ENCODE measurements around the gene ARHGAP10. TPM values are rescaled to one million over a fixed set of nuclear protein-coding genes. Genes with fewer than 3 reads are reported as not detected.

The ARHGAP10 gene
- total RNA-seq, 1 experiment from 2014 or later: 36.6 TPM

GRCh38 chr4:147737623-147738022 is 5.7 kb downstream of the ARHGAP10 start:
- Mint-ChIP-seq H3K27me3 (ENCODE audit: insufficient read depth, unreplicated experiment) (no peaks in the 10 kb centered on the region), H3K9me3 (ENCODE audit: unreplicated experiment) (no peaks in the 10 kb centered on the region), H3K4me3 (ENCODE audit: unreplicated experiment) (no peak overlapping the region), H3K27ac (ENCODE audit: unreplicated experiment) (no peak overlapping the region), H3K4me1 (ENCODE audit: low read depth, unreplicated experiment) (peaks cover 40% of the 10 kb centered on the region), H3K36me3 (ENCODE audit: insufficient read depth, unreplicated experiment) (no peaks in the 10 kb centered on the region)
- CTCF ChIA-PET: interaction anchor here (0.7 kb wide), 1 partner anchor 34 kb away, joined by 3 read pairs; no protein-coding TSS in a partner anchor
- TF ChIP-seq, protein P1, sequence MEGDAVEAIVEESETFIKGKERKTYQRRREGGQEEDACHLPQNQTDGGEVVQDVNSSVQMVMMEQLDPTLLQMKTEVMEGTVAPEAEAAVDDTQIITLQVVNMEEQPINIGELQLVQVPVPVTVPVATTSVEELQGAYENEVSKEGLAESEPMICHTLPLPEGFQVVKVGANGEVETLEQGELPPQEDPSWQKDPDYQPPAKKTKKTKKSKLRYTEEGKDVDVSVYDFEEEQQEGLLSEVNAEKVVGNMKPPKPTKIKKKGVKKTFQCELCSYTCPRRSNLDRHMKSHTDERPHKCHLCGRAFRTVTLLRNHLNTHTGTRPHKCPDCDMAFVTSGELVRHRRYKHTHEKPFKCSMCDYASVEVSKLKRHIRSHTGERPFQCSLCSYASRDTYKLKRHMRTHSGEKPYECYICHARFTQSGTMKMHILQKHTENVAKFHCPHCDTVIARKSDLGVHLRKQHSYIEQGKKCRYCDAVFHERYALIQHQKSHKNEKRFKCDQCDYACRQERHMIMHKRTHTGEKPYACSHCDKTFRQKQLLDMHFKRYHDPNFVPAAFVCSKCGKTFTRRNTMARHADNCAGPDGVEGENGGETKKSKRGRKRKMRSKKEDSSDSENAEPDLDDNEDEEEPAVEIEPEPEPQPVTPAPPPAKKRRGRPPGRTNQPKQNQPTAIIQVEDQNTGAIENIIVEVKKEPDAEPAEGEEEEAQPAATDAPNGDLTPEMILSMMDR (IDR thresholded peaks at IDR 0.05; ENCODE audit: insufficient read depth in 1 of 2, low read depth in 1 of 2, low read length in 1 of 2, severe bottlenecking in 1 of 2, unreplicated experiment in 1 of 2): no peak
- Histone ChIP-seq H3K4me3 (ENCODE audit: low read depth, low read length) (no peak overlapping the region), H3K27me3 (replicated peaks; ENCODE audit: control insufficient read depth, insufficient read depth, low read length) (no peaks in the 10 kb centered on the region), H3K9me3 (no peaks in the 10 kb centered on the region), H3K36me3 (ENCODE audit: control insufficient read depth, insufficient read depth, low read length) (no peaks in the 10 kb centered on the region), H3K4me1 (peaks cover 69% of the 10 kb centered on the region)
- intact Hi-C loops (cut with micrococcal nuclease; ENCODE audit: unreplicated experiment): no loop called here
- no peak for DNase-seq
- no TSS peak for BruUV-seq (replicated peaks)
- POLR2A ChIA-PET: no interaction called here

- TF ChIP-seq, protein P1 (IDR thresholded peaks at IDR 0.05; ENCODE audit: insufficient read depth in 1 of 2, low read depth in 1 of 2, low read length in 1 of 2, severe bottlenecking in 1 of 2, unreplicated experiment in 1 of 2): no peak
- Histone ChIP-seq H3K36me3 (ENCODE audit: control insufficient read depth, insufficient read depth, low read length) (no peaks in the 10 kb centered on the region), H3K9me3 (no peaks in the 10 kb centered on the region), H3K4me3 (ENCODE audit: low read depth, low read length) (no peak overlapping the region), H3K4me1 (peaks cover 65% of the 10 kb centered on the region), H3K27me3 (replicated peaks; ENCODE audit: control insufficient read depth, insufficient read depth, low read length) (no peaks in the 10 kb centered on the region)
- no peak overlapping the region for H3K4me3 Mint-ChIP-seq (ENCODE audit: unreplicated experiment)
- POLR2A ChIA-PET: interaction anchor here (0.6 kb wide), 1 partner anchor 54 kb away, joined by 3 read pairs; no protein-coding TSS in a partner anchor
- no peaks in the 10 kb centered on the region for H3K36me3 Mint-ChIP-seq (ENCODE audit: insufficient read depth, unreplicated experiment)
- peak in 1 of 2 experiments; percentile 41 for DNase-seq
- no peaks in the 10 kb centered on the region for H3K9me3 Mint-ChIP-seq (ENCODE audit: unreplicated experiment)
- H3K27ac Mint-ChIP-seq (ENCODE audit: unreplicated experiment): no peak overlapping the region
- H3K4me1 Mint-ChIP-seq (ENCODE audit: low read depth, unreplicated experiment): peaks cover 36% of the 10 kb centered on the region
- no TSS peak for BruUV-seq (replicated peaks)
- CTCF ChIA-PET: interaction anchor here (1.1 to 1.6 kb wide), 2 partner anchors 33 to 128 kb away, joined by 4 to 6 read pairs; no protein-coding TSS in a partner anchor
- intact Hi-C loops (cut with micrococcal nuclease; ENCODE audit: unreplicated experiment): no loop called here
- H3K27me3 Mint-ChIP-seq (ENCODE audit: insufficient read depth, unreplicated experiment): no peaks in the 10 kb centered on the region
Observed at GRCh38 chr4:147739239-147739823, 7.4 kb downstream of the ARHGAP10 start.

DNA sequence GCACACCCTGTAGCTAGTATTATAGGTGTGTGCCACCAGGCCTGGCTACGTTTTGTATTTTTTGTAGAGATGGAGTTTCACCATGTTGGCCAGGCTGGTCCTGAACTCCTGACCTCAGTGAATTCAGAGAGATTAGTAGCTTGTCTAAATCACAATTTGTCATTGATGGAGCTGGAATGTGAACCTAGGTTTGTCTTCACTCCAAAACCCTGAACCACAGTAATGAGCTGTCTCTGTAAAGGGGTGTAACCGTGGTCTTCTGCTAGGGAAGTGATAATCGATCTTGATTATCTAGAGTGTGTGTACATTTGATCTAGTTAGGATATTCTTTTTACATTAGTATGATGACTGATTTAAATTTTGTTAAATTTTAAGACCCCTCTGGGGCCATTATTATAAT is 8.3 kb downstream of the ARHGAP10 start:
- ChIA-PET CTCF (interaction anchor here (1.6 kb wide), 1 partner anchor 127 kb away, joined by 6 read pairs; no protein-coding TSS in a partner anchor), POLR2A (interaction anchor here (0.5 kb wide), 1 partner anchor 97 kb away, joined by 3 read pairs; no protein-coding TSS in a partner anchor)
- no TSS peak for BruUV-seq (replicated peaks)
- Histone ChIP-seq H3K4me1 (peaks cover 57% of the 10 kb centered on the region), H3K27me3 (replicated peaks; ENCODE audit: control insufficient read depth, insufficient read depth, low read length) (no peaks in the 10 kb centered on the region), H3K9me3 (no peaks in the 10 kb centered on the region), H3K4me3 (ENCODE audit: low read depth, low read length) (no peak overlapping the region), H3K36me3 (ENCODE audit: control insufficient read depth, insufficient read depth, low read length) (no peaks in the 10 kb centered on the region)
- Mint-ChIP-seq H3K36me3 (ENCODE audit: insufficient read depth, unreplicated experiment) (no peaks in the 10 kb centered on the region), H3K4me3 (ENCODE audit: unreplicated experiment) (no peak overlapping the region), H3K27me3 (ENCODE audit: insufficient read depth, unreplicated experiment) (no peaks in the 10 kb centered on the region), H3K4me1 (ENCODE audit: low read depth, unreplicated experiment) (peaks cover 35% of the 10 kb centered on the region), H3K27ac (ENCODE audit: unreplicated experiment) (no peak overlapping the region), H3K9me3 (ENCODE audit: unreplicated experiment) (no peaks in the 10 kb centered on the region)
- TF ChIP-seq, protein P1 (IDR thresholded peaks at IDR 0.05; ENCODE audit: insufficient read depth in 1 of 2, low read depth in 1 of 2, low read length in 1 of 2, severe bottlenecking in 1 of 2, unreplicated experiment in 1 of 2): no peak
- intact Hi-C loops (cut with micrococcal nuclease; ENCODE audit: unreplicated experiment): no loop called here
- DNase-seq: no peak
